ENCODE measurements around the gene TUBGCP3.

The TUBGCP3 gene

GRCh38 chr13:112596235-112596634 is 8.3 kb upstream of the TUBGCP3 start:
- no peak for TF ChIP-seq CTCF (IDR thresholded peaks at IDR 0.05; ENCODE audit: insufficient read depth, low read length, poor library complexity, severe bottlenecking)
- TF ChIP-seq EZH2phosphoT487 (conservative IDR thresholded peaks at IDR 0.05; ENCODE audit: low read length), result no peak

GRCh38 chr13:112592647-112593046 is 4.7 kb upstream of the TUBGCP3 start:
- TF ChIP-seq EZH2phosphoT487 (conservative IDR thresholded peaks at IDR 0.05; ENCODE audit: low read length) (no peak), CTCF (IDR thresholded peaks at IDR 0.05; ENCODE audit: insufficient read depth, low read length, poor library complexity, severe bottlenecking) (no peak)

More at GRCh38 chr13:112596235-112596634, 8.3 kb upstream of the TUBGCP3 start:
- Histone ChIP-seq H3K9me3 (ENCODE audit: insufficient read depth, low read length) (no peaks in the 10 kb centered on the region), H3K27ac (ENCODE audit: low read depth, low read length) (no peak overlapping the region), H2AFZ (ENCODE audit: low read depth, low read length, severe bottlenecking) (no peak overlapping the region), H3K79me2 (ENCODE audit: insufficient read depth, low read length) (no peaks in the 10 kb centered on the region), H3F3A (ENCODE audit: insufficient read depth) (no peaks in the 10 kb centered on the region), H3K36me3 (ENCODE audit: low read length) (no peaks in the 10 kb centered on the region), H3K4me3 (ENCODE audit: insufficient read depth, low read length, poor library complexity, severe bottlenecking) (no peak overlapping the region), H4K20me1 (ENCODE audit: low read depth, low read length) (no peaks in the 10 kb centered on the region), H3K9me2 (replicated peaks; ENCODE audit: insufficient read depth, low read length) (no peaks in the 10 kb centered on the region), H3K9ac (ENCODE audit: low read length) (no peak overlapping the region), H3K4me2 (ENCODE audit: low read depth, low read length, poor library complexity, severe bottlenecking) (no peak overlapping the region), H3K27me3 (ENCODE audit: low read length) (no peaks in the 10 kb centered on the region)

GRCh38 chr13:112592181-112592580 is 4.2 kb upstream of the TUBGCP3 start:
- H3K27ac ChIP-seq (ENCODE audit: low read depth, low read length), result no peak overlapping the region

More at GRCh38 chr13:112592647-112593046, 4.7 kb upstream of the TUBGCP3 start:
- Histone ChIP-seq H3K36me3 (ENCODE audit: low read length) (no peaks in the 10 kb centered on the region), H3K9me3 (ENCODE audit: insufficient read depth, low read length) (no peaks in the 10 kb centered on the region), H3K4me3 (ENCODE audit: insufficient read depth, low read length, poor library complexity, severe bottlenecking) (no peak overlapping the region), H2AFZ (ENCODE audit: low read depth, low read length, severe bottlenecking) (no peak overlapping the region), H4K20me1 (ENCODE audit: low read depth, low read length) (no peaks in the 10 kb centered on the region), H3K27me3 (ENCODE audit: low read length) (no peaks in the 10 kb centered on the region), H3K4me2 (ENCODE audit: low read depth, low read length, poor library complexity, severe bottlenecking) (no peak overlapping the region), H3K9me2 (replicated peaks; ENCODE audit: insufficient read depth, low read length) (no peaks in the 10 kb centered on the region), H3K27ac (ENCODE audit: low read depth, low read length) (no peak overlapping the region), H3K9ac (ENCODE audit: low read length) (no peak overlapping the region), H3F3A (ENCODE audit: insufficient read depth) (no peaks in the 10 kb centered on the region), H3K79me2 (ENCODE audit: insufficient read depth, low read length) (peaks cover 3% of the 10 kb centered on the region; the same call in 1 of the 2 replicates)

More at GRCh38 chr13:112592181-112592580, 4.2 kb upstream of the TUBGCP3 start:
- no peak for TF ChIP-seq EZH2phosphoT487 (conservative IDR thresholded peaks at IDR 0.05; ENCODE audit: low read length)
- TF ChIP-seq CTCF (IDR thresholded peaks at IDR 0.05; ENCODE audit: insufficient read depth, low read length, poor library complexity, severe bottlenecking), result no peak
- no peak overlapping the region for H3K4me3 ChIP-seq (ENCODE audit: insufficient read depth, low read length, poor library complexity, severe bottlenecking)
- H3K27me3 ChIP-seq (ENCODE audit: low read length), result no peaks in the 10 kb centered on the region
- H3K4me2 ChIP-seq (ENCODE audit: low read depth, low read length, poor library complexity, severe bottlenecking), result no peak overlapping the region
- no peaks in the 10 kb centered on the region for H3K36me3 ChIP-seq (ENCODE audit: low read length)
- H2AFZ ChIP-seq (ENCODE audit: low read depth, low read length, severe bottlenecking), result no peak overlapping the region
- no peak overlapping the region for H3K9ac ChIP-seq (ENCODE audit: low read length)
- no peaks in the 10 kb centered on the region for H4K20me1 ChIP-seq (ENCODE audit: low read depth, low read length)
- H3K9me2 ChIP-seq (replicated peaks; ENCODE audit: insufficient read depth, low read length), result no peaks in the 10 kb centered on the region
- peaks cover 7% of the 10 kb centered on the region for H3K79me2 ChIP-seq (ENCODE audit: insufficient read depth, low read length)
- H3K9me3 ChIP-seq (ENCODE audit: insufficient read depth, low read length), result no peaks in the 10 kb centered on the region
- no peaks in the 10 kb centered on the region for H3F3A ChIP-seq (ENCODE audit: insufficient read depth)

All from SU-DHL-6 (cell line).